HG02642 (cell line): Measurements from ENCODE around the gene PCDHGA4.
"Not testable (repeated sequence)": the region's sequence is repeated elsewhere in the genome, so short reads cannot be mapped to it uniquely, and the experiment has no call there.

ENCODE experiments used
- ATAC-seq: cut with Tn5 transposase; IDR thresholded peaks from one replicate; pipeline ENCODE4 v1.9.1; 2021; ENCODE audit warnings: mild to moderate bottlenecking; ENCODE audit not compliant: unreplicated experiment, poor library complexity

Gene PCDHGA4

GRCh38 chr5:141346017-141346416 is 8.8 kb upstream of the PCDHGA4 start:
- not testable (repeated sequence) for ATAC-seq

GRCh38 chr5:141349917-141350619 is 4.8 kb upstream of the PCDHGA4 start, which contains the start of gene PCDHGB1:
PCDHGB1 (plus strand) TSS chr5:141350099; CDS start chr5:141350261, 162 bp downstream.
- ATAC-seq, result no peak

GRCh38 chr5:141351591-141351990 is 3.2 kb upstream of the PCDHGA4 start:
- no peak for ATAC-seq

GRCh38 chr5:141355641-141356040 is 820 bp downstream of the PCDHGA4 start:
- ATAC-seq, result no peak

GRCh38 chr5:141356133-141356532 is 1.3 kb downstream of the PCDHGA4 start:
- ATAC-seq, result no peak

GRCh38 chr5:141356950-141357349 is 2.1 kb downstream of the PCDHGA4 start:
- no peak for ATAC-seq

GRCh38 chr5:141359790-141360426 is 5.1 kb downstream of the PCDHGA4 start, which contains the start of gene PCDHGB2:
PCDHGB2 (plus strand) TSS chr5:141359994; CDS start chr5:141360136, 142 bp downstream.
- no peak for ATAC-seq

GRCh38 chr5:141360685-141361084 is 5.9 kb downstream of the PCDHGA4 start:
- ATAC-seq, result no peak

- ATAC-seq, result no peak
Observed at GRCh38 chr5:141362719-141363118, 7.9 kb downstream of the PCDHGA4 start.

- no peak for ATAC-seq
Observed at GRCh38 chr5:141363952-141364660, 9.3 kb downstream of the PCDHGA4 start, which contains the start of gene PCDHGA5. PCDHGA5 (plus strand) TSS chr5:141364162; CDS start chr5:141364331, 169 bp downstream.

- no peak for ATAC-seq
Observed at GRCh38 chr5:141366016-141366896, 11.4 kb downstream of the PCDHGA4 start.

- ATAC-seq, result peak; percentile 77
Observed at GRCh38 chr5:141369994-141370848, 15.4 kb downstream of the PCDHGA4 start, which contains the start of gene PCDHGB3. PCDHGB3 (plus strand) TSS chr5:141370242; CDS start chr5:141370395, 153 bp downstream.

- no peak for ATAC-seq
Observed at GRCh38 chr5:141371572-141372475, 17.0 kb downstream of the PCDHGA4 start.

GRCh38 chr5:141373673-141374317 is 19.0 kb downstream of the PCDHGA4 start, which contains the start of gene PCDHGA6:
PCDHGA6 (plus strand) TSS chr5:141373891; CDS start chr5:141374084, 193 bp downstream.
- no peak for ATAC-seq

- ATAC-seq, result no peak
Observed at GRCh38 chr5:141374627-141375026, 19.8 kb downstream of the PCDHGA4 start.

GRCh38 chr5:141375444-141376155 is 20.8 kb downstream of the PCDHGA4 start:
- not testable (repeated sequence) for ATAC-seq
